Endodermal cell (in vitro differentiated cells): ENCODE measurements around the gene CFAP61. TPM values are rescaled to one million over a fixed set of nuclear protein-coding genes. Genes with fewer than 3 reads are reported as not detected.

ENCODE experiments used
- DNase-seq: peaks from one replicate; pipeline ENCODE4 v3.0.0-alpha.2; 2017
- H3K27ac ChIP-seq: 2 replicates; pipeline ENCODE4 v1.5.1; 2013; ENCODE audit warnings: mild to moderate bottlenecking, low read depth, low read length, moderate library complexity
- H3K27me3 ChIP-seq: 2 replicates; pipeline ENCODE4 v1.6.1; 2013; ENCODE audit warnings: mild to moderate bottlenecking, low read length, moderate library complexity; ENCODE audit not compliant: insufficient read depth, control insufficient read depth, poor library complexity, severe bottlenecking
- H3K36me3 ChIP-seq: 2 replicates; pipeline ENCODE4 v1.7.0; 2013; ENCODE audit warnings: mild to moderate bottlenecking, low read length, moderate library complexity; ENCODE audit not compliant: control insufficient read depth, insufficient read depth
- H3K4me1 ChIP-seq: one replicate; pipeline ENCODE4 v1.7.0; 2013; ENCODE audit warnings: low read length; ENCODE audit not compliant: control insufficient read depth, insufficient read depth
- H3K4me3 ChIP-seq: 2 replicates; pipeline ENCODE4 v1.5.1; 2013; ENCODE audit warnings: mild to moderate bottlenecking, low read length, moderate library complexity
- H3K9ac ChIP-seq: 2 replicates; pipeline ENCODE4 v1.6.1; 2013; ENCODE audit warnings: mild to moderate bottlenecking, low read length, moderate library complexity; ENCODE audit not compliant: poor library complexity, severe bottlenecking; ENCODE audit errors: extremely low read depth
- H3K9me3 ChIP-seq: 2 replicates; pipeline ENCODE4 v1.6.1; 2013; ENCODE audit warnings: mild to moderate bottlenecking, low read length, moderate library complexity; ENCODE audit not compliant: control insufficient read depth
- H3K27ac Mint-ChIP-seq: 2 replicates; pipeline ENCODE4 v1.8.0; 2020; ENCODE audit warnings: mixed read lengths
- H3K27me3 Mint-ChIP-seq: 2 replicates; pipeline ENCODE4 v1.8.0; 2021; ENCODE audit warnings: mild to moderate bottlenecking, mixed read lengths; ENCODE audit not compliant: insufficient read depth
- H3K36me3 Mint-ChIP-seq: 2 replicates; pipeline ENCODE4 v1.8.0; 2020; ENCODE audit warnings: low read depth, mixed read lengths
- H3K4me1 Mint-ChIP-seq: 2 replicates; pipeline ENCODE4 v1.8.0; 2020; ENCODE audit warnings: mixed read lengths
- H3K4me3 Mint-ChIP-seq: 2 replicates; pipeline ENCODE4 v1.8.0; 2020; ENCODE audit warnings: mild to moderate bottlenecking, moderate library complexity, mixed read lengths
- H3K9me3 Mint-ChIP-seq: 2 replicates; pipeline ENCODE4 v1.8.0; 2020; ENCODE audit warnings: mild to moderate bottlenecking, mixed read lengths
- WGBS, 2 experiments: methylation state at CpG; one replicate each; pipeline versions ENCODE4 v1.1.5 to v1.1.7; 2013; ENCODE audit warnings: missing lambda C conversion rate in 2 of 2, mixed read lengths in 1 of 2; ENCODE audit not compliant: insufficient coverage in 1 of 2, insufficient read length in 1 of 2; 5-methylcytosine and 5-hydroxymethylcytosine counted together
- total RNA-seq, 2 donors: library from RNA; stranded (reverse); fragmentation: NEBNext Ultra II Directional in 1 of 2; extraction: Animal tissue kit (Norgen Biotek cat#: 25700) in 1 of 2; gene quantifications; 2 replicates in 1 of 2; 3 replicates in 1 of 2; pipeline ENCODE4 v1.2.1, GENCODE V29; 2021
- TF ChIP-seq, protein P1 (sequence below): fragments of 200-600 bp; sonication (generic); conservative IDR thresholded peaks from 2 replicates; pipeline ENCODE4 v1.5.0; 2021; ENCODE audit warnings: antibody characterized with exemption, mild to moderate bottlenecking

The CFAP61 gene
- total RNA-seq, 2 donors from 2014 or later = 0.64 to 0.73 TPM

DNA sequence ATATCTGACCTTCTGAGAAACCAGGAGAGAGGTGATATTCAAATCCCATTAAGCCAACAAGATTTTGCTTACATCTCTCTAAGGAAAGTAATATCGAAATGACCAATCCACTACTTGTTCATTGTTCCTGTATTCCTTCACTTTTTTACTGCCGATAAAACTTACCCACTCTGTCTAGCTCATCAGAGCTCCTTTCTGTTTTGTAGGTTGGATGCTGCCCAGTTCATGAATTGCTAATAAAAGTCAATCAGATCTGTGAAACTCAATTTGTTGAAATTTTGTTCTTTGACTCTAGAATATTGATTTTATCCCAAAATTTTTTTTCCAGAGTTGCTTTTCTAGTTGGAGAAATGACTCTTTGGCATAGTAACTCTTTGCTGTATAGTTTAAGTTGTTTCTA is 166.7 kb downstream of the CFAP61 start:
- H3K9me3 ChIP-seq = peaks cover 18% of the 10 kb centered on the region
- H3K4me3 Mint-ChIP-seq = no peak overlapping the region
- H3K36me3 Mint-ChIP-seq = no peaks in the 10 kb centered on the region
- peaks cover 15% of the 10 kb centered on the region for H3K9me3 Mint-ChIP-seq
- H3K36me3 ChIP-seq = no peaks in the 10 kb centered on the region
- no peaks in the 10 kb centered on the region for H3K27me3 ChIP-seq
- no peaks in the 10 kb centered on the region for H3K27me3 Mint-ChIP-seq
- H3K4me1 Mint-ChIP-seq = peaks cover 5% of the 10 kb centered on the region
- no peak for DNase-seq
- no peak overlapping the region for H3K4me3 ChIP-seq
- 98% methylated on average over 2 of the region's 2 CpGs; no CpG with 5 or more reads in 1 of the 2 experiments for WGBS, 2 experiments
- no peaks in the 10 kb centered on the region for H3K4me1 ChIP-seq
- no peak overlapping the region for H3K27ac Mint-ChIP-seq
- TF ChIP-seq, protein P1, sequence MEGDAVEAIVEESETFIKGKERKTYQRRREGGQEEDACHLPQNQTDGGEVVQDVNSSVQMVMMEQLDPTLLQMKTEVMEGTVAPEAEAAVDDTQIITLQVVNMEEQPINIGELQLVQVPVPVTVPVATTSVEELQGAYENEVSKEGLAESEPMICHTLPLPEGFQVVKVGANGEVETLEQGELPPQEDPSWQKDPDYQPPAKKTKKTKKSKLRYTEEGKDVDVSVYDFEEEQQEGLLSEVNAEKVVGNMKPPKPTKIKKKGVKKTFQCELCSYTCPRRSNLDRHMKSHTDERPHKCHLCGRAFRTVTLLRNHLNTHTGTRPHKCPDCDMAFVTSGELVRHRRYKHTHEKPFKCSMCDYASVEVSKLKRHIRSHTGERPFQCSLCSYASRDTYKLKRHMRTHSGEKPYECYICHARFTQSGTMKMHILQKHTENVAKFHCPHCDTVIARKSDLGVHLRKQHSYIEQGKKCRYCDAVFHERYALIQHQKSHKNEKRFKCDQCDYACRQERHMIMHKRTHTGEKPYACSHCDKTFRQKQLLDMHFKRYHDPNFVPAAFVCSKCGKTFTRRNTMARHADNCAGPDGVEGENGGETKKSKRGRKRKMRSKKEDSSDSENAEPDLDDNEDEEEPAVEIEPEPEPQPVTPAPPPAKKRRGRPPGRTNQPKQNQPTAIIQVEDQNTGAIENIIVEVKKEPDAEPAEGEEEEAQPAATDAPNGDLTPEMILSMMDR = no peak
- no peak overlapping the region for H3K9ac ChIP-seq
- H3K27ac ChIP-seq = no peak overlapping the region

- Mint-ChIP-seq H3K36me3 (no peaks in the 10 kb centered on the region), H3K4me3 (no peak overlapping the region), H3K27me3 (no peaks in the 10 kb centered on the region), H3K4me1 (peaks cover 10% of the 10 kb centered on the region), H3K27ac (no peak overlapping the region), H3K9me3 (peaks cover 15% of the 10 kb centered on the region)
- Histone ChIP-seq H3K27ac (no peak overlapping the region), H3K4me1 (no peaks in the 10 kb centered on the region), H3K9ac (no peak overlapping the region), H3K9me3 (peaks cover 18% of the 10 kb centered on the region), H3K36me3 (no peaks in the 10 kb centered on the region), H3K4me3 (no peak overlapping the region), H3K27me3 (no peaks in the 10 kb centered on the region)
- DNase-seq = no peak
- WGBS, 2 experiments = 86 to 94% methylated on average over 3 to 5 of the region's 5 CpGs
- TF ChIP-seq, protein P1 = no peak
Observed at GRCh38 chr20:20220134-20220533, 167.8 kb downstream of the CFAP61 start.

DNA sequence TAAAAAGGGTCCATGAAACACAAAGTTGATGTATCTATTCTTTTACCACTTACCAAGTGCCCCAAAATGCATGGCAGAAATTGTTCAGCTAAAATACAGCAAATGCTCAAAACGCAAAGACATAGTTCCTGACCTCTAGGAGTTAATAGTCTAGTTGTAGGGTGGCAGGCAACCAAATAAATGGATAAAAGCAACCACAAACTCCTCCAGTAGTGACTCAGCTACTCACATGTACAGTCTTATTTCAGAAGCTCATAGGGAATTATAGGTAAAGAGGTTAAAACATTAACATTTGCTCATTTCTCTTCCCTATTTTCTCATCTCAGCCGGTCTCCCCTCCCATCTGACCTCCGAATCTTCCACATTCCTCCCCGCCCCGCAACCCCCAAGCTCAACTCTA is 171.6 kb downstream of the CFAP61 start:
- no peak overlapping the region for H3K9ac ChIP-seq
- Mint-ChIP-seq H3K4me1 (peaks cover 13% of the 10 kb centered on the region), H3K27ac (no peak overlapping the region), H3K27me3 (no peaks in the 10 kb centered on the region), H3K4me3 (no peak overlapping the region), H3K36me3 (no peaks in the 10 kb centered on the region), H3K9me3 (peaks cover 21% of the 10 kb centered on the region)
- 96 to 100% methylated on average over 2 to 5 of the region's 5 CpGs for WGBS, 2 experiments
- H3K9me3 ChIP-seq = peaks cover 30% of the 10 kb centered on the region
- no peak overlapping the region for H3K4me3 ChIP-seq
- H3K27me3 ChIP-seq = no peaks in the 10 kb centered on the region
- TF ChIP-seq, protein P1 = no peak
- H3K4me1 ChIP-seq = peaks cover 4% of the 10 kb centered on the region
- no peak for DNase-seq
- H3K27ac ChIP-seq = no peak overlapping the region
- H3K36me3 ChIP-seq = no peaks in the 10 kb centered on the region
